K562 (cell line): Measurements from ENCODE around the gene PHACTR2. TPM values are rescaled to one million over a fixed set of nuclear protein-coding genes. Genes with fewer than 3 reads are reported as not detected.

Source experiments
- CEBPG ChIP-seq, 3 experiments: fragments of 200-800 bp in 1 of 3; sonication (Bioruptor generic) in 1 of 3; sonication (generic) in 1 of 3; formaldehyde crosslinking in 1 of 3; IDR thresholded peaks in 2 of 3; conservative IDR thresholded peaks in 1 of 3; 2 replicates each; pipeline versions ENCODE4 v1.6.1 to v1.8.0; 2016 to 2022; ENCODE audit warnings: missing compliant biosample characterization in 2 of 3, missing genetic modification characterization in 2 of 3, mild to moderate bottlenecking in 1 of 3, missing genetic modification reagents in 1 of 3
- polyA plus RNA-seq, 8 experiments: library from polyadenylated mRNA; depleted of rRNA in 4 of 8; stranded (reverse) in 5 of 8; unstranded in 3 of 8; fragments of >200 nt; fragmentation: Nextera tagmentation in 2 of 8; fragmentation: Illumina TruSeq in 1 of 8; extraction: Ambion mirVana in 2 of 8; extraction: Trizol in 1 of 8; gene quantifications; 2 replicates each; pipeline versions ENCODE4 v1.2.1 to v1.2.3, GENCODE V29; 2011 to 2014; ENCODE audit warnings: inconsistent platforms in 1 of 8, missing spikeins in 1 of 8
- total RNA-seq, 7 experiments: library from RNA; depleted of rRNA in 6 of 7; stranded (reverse); fragments of >200 nt in 6 of 7; fragmentation: Illumina TruSeq in 2 of 7; extraction: Trizol in 2 of 7; gene quantifications; 2 replicates each; pipeline versions ENCODE4 v1.2.1 to v1.2.3, GENCODE V29; 2011 to 2021; ENCODE audit warnings: low replicate concordance in 1 of 7
- TF ChIP-seq, protein P1 (sequence below): fragments of 450-650 bp; IDR thresholded peaks from 2 replicates; pipeline ENCODE4 v1.6.1; 2016; ENCODE audit warnings: low read depth

The PHACTR2 gene
- total and polyA plus RNA-seq, 9 of the 15 experiments (the other 6 are each of a cell fraction or from before 2014, with no cell fraction given), result 5.3 to 52.5 (median 22.9) TPM

DNA sequence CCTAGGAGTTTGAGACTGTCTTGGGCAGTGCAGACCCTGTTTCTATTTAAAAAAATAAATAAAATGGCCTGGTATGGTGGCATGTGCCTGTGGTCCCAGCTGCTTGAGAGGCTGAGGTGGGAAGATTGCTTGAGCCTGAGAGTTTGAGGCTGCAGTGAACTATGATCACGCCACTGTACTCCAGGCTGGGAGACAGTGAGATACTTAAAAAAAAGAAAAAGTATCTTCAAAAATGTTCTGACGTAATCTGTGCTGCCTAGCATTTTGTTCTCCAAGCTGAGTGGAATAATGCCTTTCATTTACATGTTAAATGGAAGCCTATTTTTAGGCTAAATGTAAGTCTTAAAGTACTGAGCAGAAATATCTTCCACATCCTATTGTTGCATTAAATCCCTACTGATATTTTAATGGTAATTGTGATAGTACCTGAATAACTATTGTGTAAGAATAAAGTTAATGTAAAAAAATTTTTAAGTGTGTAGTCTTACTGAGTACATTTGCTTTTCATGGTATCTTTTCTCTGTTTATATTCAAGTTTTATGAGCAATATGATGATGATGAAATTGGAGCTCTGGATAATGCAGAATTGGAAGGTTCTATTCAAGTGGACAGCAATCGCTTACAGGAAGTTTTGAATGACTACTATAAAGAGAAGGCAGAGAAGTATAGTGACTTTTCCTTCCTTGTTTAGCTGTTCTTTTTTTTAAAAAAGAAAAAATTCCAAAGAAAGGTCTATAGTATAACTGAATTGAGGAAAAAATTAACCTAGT, 182.3 kb downstream of the PHACTR2 start (continued):
- TF ChIP-seq, protein P1, sequence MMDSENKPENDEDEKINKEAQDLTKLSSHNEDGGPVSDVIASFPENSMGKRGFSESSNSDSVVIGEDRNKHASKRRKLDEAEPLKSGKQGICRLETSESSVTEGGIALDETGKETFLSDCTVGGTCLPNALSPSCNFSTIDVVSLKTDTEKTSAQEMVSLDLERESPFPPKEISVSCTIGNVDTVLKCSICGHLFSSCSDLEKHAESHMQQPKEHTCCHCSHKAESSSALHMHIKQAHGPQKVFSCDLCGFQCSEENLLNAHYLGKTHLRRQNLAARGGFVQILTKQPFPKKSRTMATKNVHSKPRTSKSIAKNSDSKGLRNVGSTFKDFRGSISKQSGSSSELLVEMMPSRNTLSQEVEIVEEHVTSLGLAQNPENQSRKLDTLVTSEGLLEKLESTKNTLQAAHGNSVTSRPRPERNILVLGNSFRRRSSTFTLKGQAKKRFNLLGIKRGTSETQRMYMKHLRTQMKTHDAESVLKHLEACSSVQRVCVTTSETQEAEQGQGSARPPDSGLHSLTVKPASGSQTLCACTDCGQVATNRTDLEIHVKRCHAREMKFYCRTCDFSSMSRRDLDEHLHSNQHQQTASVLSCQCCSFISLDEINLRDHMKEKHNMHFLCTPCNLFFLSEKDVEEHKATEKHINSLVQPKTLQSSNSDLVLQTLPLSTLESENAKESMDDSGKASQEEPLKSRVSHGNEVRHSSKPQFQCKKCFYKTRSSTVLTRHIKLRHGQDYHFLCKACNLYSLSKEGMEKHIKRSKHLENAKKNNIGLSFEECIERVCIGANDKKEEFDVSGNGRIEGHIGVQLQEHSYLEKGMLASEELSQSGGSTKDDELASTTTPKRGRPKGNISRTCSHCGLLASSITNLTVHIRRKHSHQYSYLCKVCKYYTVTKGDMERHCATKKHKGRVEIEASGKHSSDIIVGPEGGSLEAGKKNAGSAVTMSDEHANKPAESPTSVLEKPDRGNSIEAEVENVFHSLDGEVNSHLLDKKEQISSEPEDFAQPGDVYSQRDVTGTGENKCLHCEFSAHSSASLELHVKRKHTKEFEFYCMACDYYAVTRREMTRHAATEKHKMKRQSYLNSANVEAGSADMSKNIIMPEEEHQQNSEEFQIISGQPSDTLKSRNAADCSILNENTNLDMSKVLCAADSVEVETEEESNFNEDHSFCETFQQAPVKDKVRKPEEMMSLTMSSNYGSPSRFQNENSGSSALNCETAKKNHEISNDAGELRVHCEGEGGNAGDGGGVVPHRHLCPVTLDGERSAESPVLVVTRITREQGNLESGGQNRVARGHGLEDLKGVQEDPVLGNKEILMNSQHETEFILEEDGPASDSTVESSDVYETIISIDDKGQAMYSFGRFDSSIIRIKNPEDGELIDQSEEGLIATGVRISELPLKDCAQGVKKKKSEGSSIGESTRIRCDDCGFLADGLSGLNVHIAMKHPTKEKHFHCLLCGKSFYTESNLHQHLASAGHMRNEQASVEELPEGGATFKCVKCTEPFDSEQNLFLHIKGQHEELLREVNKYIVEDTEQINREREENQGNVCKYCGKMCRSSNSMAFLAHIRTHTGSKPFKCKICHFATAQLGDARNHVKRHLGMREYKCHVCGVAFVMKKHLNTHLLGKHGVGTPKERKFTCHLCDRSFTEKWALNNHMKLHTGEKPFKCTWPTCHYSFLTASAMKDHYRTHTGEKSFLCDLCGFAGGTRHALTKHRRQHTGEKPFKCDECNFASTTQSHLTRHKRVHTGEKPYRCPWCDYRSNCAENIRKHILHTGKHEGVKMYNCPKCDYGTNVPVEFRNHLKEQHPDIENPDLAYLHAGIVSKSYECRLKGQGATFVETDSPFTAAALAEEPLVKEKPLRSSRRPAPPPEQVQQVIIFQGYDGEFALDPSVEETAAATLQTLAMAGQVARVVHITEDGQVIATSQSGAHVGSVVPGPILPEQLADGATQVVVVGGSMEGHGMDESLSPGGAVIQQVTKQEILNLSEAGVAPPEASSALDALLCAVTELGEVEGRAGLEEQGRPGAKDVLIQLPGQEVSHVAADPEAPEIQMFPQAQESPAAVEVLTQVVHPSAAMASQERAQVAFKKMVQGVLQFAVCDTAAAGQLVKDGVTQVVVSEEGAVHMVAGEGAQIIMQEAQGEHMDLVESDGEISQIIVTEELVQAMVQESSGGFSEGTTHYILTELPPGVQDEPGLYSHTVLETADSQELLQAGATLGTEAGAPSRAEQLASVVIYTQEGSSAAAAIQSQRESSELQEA, result no peak
- TF ChIP-seq CEBPG (CRISPR knock-in tag; IDR thresholded peaks at IDR 0.05) (no peak), CEBPG (tag; conservative IDR thresholded peaks at IDR 0.05 in 1 of 2, IDR thresholded peaks at IDR 0.05 in 1 of 2) (peak in 1 of 2 experiments; percentile 16; a peak in 1 of 4 replicates)
